ENCODE results near the gene LIN52. TPM values are rescaled to one million over a fixed set of nuclear protein-coding genes. Genes with fewer than 3 reads are reported as not detected.

The LIN52 gene
- total RNA-seq, 2 donors from 2014 or later: 16.4 to 19.0 TPM

DNA sequence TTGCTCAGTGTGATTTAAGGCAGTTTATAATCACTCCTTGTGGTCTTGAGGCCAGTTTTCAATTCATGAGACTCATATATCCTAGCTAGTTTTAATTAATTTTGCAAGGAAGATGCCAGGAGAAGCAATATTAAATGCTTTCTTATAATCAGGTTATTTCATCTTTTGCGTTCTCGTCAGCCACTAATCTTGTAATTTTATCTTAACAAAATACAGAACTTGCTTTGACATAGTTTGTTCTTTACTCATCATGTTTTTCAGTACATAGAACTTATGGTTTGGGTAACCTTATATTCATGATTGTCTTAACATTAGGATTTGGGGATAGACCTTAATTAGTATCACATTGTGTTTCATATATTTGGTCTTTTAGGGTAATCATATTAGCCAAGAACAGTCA lies 76.0 kb downstream of the LIN52 start:
- Mint-ChIP-seq H3K36me3 (ENCODE audit: low read depth) (peaks cover 22% of the 10 kb centered on the region), H3K4me1 (peaks cover 3% of the 10 kb centered on the region), H3K27ac (no peak overlapping the region), H3K4me3 (no peak overlapping the region), H3K9me3 (no peaks in the 10 kb centered on the region), H3K27me3 (ENCODE audit: insufficient read depth) (no peaks in the 10 kb centered on the region)
- Histone ChIP-seq H3K9me3 (ENCODE audit: control insufficient read depth, low read length) (no peaks in the 10 kb centered on the region), H3K27ac (ENCODE audit: low read depth, low read length) (no peak overlapping the region), H3K27me3 (ENCODE audit: control insufficient read depth, insufficient read depth, low read length, poor library complexity, severe bottlenecking) (no peaks in the 10 kb centered on the region), H3K36me3 (ENCODE audit: control insufficient read depth, insufficient read depth, low read length) (peaks cover 7% of the 10 kb centered on the region), H3K4me1 (ENCODE audit: control insufficient read depth, insufficient read depth, low read length) (no peaks in the 10 kb centered on the region), H3K9ac (ENCODE audit: extremely low read depth, low read length, poor library complexity, severe bottlenecking) (no peak overlapping the region), H3K4me3 (ENCODE audit: low read length) (no peak overlapping the region)
- WGBS, 2 experiments (ENCODE audit: insufficient coverage in 1 of 2, insufficient read length in 1 of 2): 95% methylated on average over 2 of the region's 2 CpGs; no CpG with 5 or more reads in 1 of the 2 experiments
- no peak for TF ChIP-seq CTCF (conservative IDR thresholded peaks at IDR 0.05)
- no peak for DNase-seq

DNA sequence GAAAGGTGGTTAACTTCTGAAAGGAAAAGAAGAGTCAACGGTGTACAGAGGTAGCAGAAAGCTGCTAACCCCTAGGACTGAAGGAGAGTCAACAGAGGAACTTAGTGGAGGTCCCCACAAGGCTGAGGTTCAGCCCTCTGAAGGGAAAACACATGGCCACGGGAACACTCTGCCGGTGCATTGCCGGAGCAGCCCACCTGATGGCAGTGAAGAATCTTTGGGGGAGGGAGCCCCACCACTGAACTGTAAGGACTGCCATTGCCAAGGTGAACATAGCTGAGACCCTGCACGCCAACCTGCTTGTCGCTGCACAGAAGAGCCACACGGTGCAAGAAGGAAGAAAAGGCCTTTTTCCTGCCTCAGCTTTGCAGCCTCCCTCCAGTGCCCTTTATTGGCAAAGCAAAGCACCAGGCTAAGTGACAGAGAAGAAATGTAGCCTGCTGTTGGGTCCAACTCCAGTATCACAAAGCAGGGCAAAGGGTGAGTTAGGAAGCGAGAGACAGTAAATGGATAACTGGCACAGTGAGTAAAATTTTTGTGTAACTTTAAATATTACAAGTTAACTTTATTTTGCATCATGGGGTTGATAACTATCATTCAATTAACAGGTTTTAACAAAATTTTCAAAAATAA lies 76.9 kb downstream of the LIN52 start:
- peaks cover 26% of the 10 kb centered on the region for H3K36me3 Mint-ChIP-seq (ENCODE audit: low read depth)
- Histone ChIP-seq H3K9ac (ENCODE audit: extremely low read depth, low read length, poor library complexity, severe bottlenecking) (no peak overlapping the region), H3K27ac (ENCODE audit: low read depth, low read length) (no peak overlapping the region), H3K27me3 (ENCODE audit: control insufficient read depth, insufficient read depth, low read length, poor library complexity, severe bottlenecking) (no peaks in the 10 kb centered on the region), H3K4me1 (ENCODE audit: control insufficient read depth, insufficient read depth, low read length) (no peaks in the 10 kb centered on the region), H3K36me3 (ENCODE audit: control insufficient read depth, insufficient read depth, low read length) (peaks cover 7% of the 10 kb centered on the region), H3K9me3 (ENCODE audit: control insufficient read depth, low read length) (no peaks in the 10 kb centered on the region), H3K4me3 (ENCODE audit: low read length) (no peak overlapping the region)
- peak; percentile 59 for TF ChIP-seq CTCF (conservative IDR thresholded peaks at IDR 0.05)
- no peaks in the 10 kb centered on the region for H3K9me3 Mint-ChIP-seq
- H3K27me3 Mint-ChIP-seq (ENCODE audit: insufficient read depth): no peaks in the 10 kb centered on the region
- H3K4me1 Mint-ChIP-seq: no peaks in the 10 kb centered on the region
- DNase-seq: peak; percentile 75
- H3K4me3 Mint-ChIP-seq: no peak overlapping the region
- H3K27ac Mint-ChIP-seq: no peak overlapping the region
- WGBS, 2 experiments (ENCODE audit: insufficient coverage in 1 of 2, insufficient read length in 1 of 2): 89 to 92% methylated on average over 7 to 8 of the region's 8 CpGs

GRCh38 chr14:74169906-74170305 lies 85.2 kb downstream of the LIN52 start:
- Histone ChIP-seq H3K9me3 (ENCODE audit: control insufficient read depth, low read length) (no peaks in the 10 kb centered on the region), H3K27me3 (ENCODE audit: control insufficient read depth, insufficient read depth, low read length, poor library complexity, severe bottlenecking) (no peaks in the 10 kb centered on the region)
- H3K36me3 Mint-ChIP-seq (ENCODE audit: low read depth): peaks cover 10% of the 10 kb centered on the region

More at GRCh38 chr14:74169906-74170305, 85.2 kb downstream of the LIN52 start:
- Histone ChIP-seq H3K36me3 (ENCODE audit: control insufficient read depth, insufficient read depth, low read length) (no peaks in the 10 kb centered on the region), H3K4me3 (ENCODE audit: low read length) (no peak overlapping the region), H3K9ac (ENCODE audit: extremely low read depth, low read length, poor library complexity, severe bottlenecking) (no peak overlapping the region), H3K4me1 (ENCODE audit: control insufficient read depth, insufficient read depth, low read length) (no peaks in the 10 kb centered on the region), H3K27ac (ENCODE audit: low read depth, low read length) (no peak overlapping the region)
- Mint-ChIP-seq H3K4me1 (no peaks in the 10 kb centered on the region), H3K9me3 (no peaks in the 10 kb centered on the region), H3K27me3 (ENCODE audit: insufficient read depth) (no peaks in the 10 kb centered on the region), H3K4me3 (no peak overlapping the region), H3K27ac (no peak overlapping the region)
- no peak for DNase-seq
- 93 to 100% methylated on average over 2 to 3 of the region's 3 CpGs for WGBS, 2 experiments (ENCODE audit: insufficient coverage in 1 of 2, insufficient read length in 1 of 2)
- no peak for TF ChIP-seq CTCF (conservative IDR thresholded peaks at IDR 0.05)
